Superior temporal gyrus (tissue), 1 donor: ENCODE results near the gene MAD1L1.
A peak's percentile ranks its signal among the peaks of the same experiment; 100 is the strongest.
"Not testable (repeated sequence)": the region's sequence is repeated elsewhere in the genome, so short reads cannot be mapped to it uniquely, and the experiment has no call there.

Experiments used
- DNase-seq: peaks from one replicate; pipeline ENCODE4 v3.0.0-alpha.2; 2016; ENCODE audit errors: extremely low spot score

The MAD1L1 gene

DNA sequence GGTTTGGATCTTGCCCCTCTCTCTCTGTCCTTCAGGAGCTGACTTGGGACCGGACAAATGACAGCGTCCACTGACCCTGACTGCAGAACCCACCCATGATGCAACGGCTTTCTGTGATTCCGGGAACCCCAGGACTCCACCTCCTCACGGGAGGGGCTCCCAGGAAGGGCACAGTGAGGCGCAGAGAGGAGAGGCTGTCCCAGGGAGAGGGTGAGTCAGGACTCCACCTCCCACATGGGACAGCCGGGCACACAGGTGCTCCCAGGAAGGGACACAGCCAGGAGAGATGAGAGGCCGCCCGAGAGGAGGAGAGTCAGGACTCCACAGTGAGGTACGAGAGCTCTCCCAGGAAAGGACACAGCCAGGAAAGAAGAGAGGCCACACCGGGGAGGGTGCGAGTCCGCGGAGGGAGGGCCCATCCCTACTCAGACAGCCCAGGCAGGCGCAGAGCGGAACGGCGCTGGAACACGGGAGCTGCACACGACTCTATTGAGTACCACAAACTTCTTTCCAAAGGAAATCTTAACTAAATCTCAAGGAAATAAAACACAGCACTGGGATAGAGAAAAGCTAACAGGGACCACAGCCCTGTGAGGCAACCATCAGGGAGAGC, 162.5 kb downstream of the MAD1L1 start:
- DNase-seq = no peak

DNA sequence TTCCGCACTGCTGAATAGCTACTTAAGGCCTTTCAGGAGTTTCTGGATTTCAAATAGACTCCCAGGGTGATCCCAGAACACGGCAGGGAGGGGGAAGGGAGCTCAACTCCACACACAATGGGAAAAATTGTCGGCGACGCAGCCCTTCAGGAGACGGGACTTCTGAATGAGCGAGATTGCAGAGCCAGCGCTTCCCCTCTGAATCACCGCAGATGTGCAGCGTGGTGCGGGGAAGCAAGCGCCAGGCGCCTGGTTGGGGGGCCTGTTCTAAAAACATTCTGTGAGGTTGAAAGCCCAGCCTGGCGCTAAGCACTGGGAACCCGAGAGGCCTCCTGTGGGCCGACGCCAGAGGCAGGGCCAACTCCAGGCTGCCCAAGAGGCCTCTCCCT, 163.3 kb downstream of the MAD1L1 start:
- peak; percentile 49 for DNase-seq

DNA sequence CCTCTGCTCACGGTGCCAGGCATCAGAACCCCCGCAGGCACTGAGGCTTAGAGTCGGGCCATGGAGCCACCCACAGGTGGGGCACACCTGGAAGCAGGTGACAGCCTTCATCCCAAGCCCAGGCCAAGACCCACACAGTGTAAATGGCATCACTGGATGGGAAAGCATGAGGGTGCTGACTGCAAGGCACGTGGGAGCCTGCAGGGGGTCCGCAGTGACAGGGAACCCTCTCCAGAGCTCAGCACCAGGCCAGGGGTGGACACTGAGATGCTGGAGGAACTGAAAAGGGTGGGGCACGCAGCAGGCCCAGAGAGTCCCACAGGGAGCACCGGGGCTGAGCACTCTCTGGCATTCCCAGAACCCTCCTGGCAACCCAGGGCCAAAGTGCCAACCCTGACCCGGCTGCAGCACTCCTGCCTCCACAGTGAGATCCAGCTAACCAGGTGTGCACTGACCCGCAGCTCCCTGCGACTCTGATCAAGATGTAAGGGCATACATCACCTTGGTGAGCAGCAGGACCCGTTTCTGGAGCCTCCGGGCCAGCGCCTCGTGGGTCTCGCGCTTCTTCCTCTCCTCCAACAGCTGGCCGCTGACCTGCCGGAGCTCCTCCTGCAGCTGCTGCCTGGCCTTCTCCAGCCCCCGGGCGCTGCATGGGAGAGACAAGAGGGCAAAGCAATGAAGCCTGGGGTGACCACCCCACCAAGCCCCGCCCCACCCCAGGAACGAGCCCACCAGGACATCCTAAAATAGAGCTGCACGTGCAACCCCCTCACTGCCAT, 163.9 kb downstream of the MAD1L1 start:
- no peak for DNase-seq

DNA sequence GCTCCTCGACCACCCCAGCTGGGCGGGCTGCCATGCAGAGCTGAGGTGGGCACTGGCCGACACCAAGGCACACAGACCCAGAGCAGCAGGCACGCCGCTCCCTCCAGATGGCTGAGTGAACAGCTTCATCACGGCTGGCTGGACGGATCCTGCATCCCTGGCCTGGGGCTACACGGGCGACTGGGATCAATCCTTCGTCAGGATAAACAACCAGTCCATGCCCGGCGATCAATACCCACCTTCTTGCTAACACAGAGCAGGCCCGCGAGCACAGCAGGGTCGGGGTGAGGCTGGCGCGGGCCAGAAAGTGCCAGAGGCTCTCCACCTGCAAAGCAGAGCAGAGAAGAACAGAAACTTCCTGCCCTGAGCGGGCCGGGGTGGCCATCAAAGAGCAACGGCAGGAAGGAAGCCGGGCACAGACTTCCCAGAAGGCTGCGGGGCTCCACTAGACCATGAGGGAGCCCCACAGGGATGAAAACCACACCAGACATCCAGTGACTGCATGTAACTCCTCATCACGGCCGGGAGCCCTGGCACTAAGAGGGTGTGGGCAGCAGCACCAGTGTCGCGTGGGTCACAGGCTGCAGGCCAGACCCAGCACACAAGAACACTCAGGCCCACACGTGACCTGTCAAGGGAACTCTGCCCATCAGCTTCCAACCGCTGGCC, 166.4 kb downstream of the MAD1L1 start:
- DNase-seq = no peak

GRCh38 chr7:2065528-2065927, 167.2 kb downstream of the MAD1L1 start:
- DNase-seq = no peak

GRCh38 chr7:2063563-2064260, 169.0 kb downstream of the MAD1L1 start:
- peak; percentile 17 for DNase-seq

GRCh38 chr7:2062648-2063047, 170.1 kb downstream of the MAD1L1 start:
- no peak for DNase-seq

GRCh38 chr7:2060701-2061100, 172.0 kb downstream of the MAD1L1 start:
- no peak for DNase-seq

DNA sequence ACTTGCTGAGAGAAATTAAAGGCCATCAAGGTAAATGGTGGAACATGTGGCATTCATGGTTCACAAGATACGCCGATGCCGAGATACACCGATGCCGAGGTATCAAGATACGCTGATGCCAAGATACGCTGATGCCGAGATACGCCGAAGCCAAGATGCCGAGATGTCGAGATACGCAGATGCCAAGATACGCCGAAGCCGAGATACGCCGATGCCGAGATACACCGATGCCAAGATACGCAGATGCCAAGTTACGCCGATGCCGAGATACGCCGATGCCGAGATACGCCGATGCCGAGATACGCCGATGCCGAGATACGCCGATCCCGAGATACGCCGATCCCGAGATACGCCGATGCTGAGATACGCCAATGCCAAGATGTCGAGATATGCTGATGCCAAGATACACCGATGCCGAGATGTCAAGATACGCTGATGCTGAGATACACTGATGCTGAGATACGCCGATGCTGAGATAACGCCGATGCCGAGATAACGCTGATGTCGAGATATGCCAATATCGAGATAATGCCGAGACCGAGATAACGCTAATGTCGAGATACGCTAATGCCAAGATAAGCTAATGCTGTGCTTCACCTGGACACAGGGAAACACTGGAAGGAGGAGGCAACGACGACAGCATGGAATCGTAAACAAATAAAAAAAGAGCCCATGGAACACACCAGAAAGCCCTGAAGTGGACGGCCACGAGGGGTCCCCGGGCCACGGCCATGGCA, 172.6 kb downstream of the MAD1L1 start:
- DNase-seq = no peak

DNA sequence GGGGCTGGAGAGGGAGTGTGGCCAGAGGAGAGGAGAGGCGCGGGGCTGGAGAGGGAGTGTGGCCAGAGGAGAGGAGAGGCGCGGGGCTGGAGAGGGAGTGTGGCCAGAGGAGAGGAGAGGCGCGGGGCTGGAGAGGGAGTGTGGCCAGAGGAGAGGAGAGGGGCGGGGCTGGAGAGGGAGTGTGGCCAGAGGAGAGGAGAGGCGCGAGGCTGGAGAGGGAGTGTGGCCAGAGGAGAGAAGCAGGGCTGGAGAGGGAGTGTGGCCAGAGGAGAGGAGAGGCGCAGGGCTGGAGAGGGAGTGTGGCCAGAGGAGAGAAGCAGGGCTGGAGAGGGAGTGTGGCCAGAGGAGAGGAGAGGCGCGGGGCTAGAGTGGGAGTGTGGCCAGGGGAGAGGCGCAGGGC, 174.5 kb downstream of the MAD1L1 start:
- DNase-seq = not testable (repeated sequence)

DNA sequence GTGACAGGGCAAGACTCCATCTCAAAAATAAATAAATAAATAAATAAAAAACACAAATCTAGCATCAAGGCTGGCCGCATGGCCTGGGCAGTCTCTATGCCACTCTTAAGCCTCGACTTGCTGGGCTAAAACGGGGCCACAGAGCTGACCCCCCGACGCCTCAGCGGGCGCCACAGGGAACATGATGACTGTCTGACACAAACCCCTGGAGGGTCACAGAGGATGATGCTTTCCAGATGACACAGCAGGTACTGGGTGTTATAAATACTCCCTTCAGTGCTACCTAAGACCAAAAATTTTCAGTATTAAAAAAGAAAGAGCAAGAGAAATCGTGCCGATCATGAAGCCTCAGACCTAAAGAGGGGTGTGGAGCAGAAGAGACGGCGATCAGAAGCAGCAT, 176.8 kb downstream of the MAD1L1 start:
- no peak for DNase-seq

DNA sequence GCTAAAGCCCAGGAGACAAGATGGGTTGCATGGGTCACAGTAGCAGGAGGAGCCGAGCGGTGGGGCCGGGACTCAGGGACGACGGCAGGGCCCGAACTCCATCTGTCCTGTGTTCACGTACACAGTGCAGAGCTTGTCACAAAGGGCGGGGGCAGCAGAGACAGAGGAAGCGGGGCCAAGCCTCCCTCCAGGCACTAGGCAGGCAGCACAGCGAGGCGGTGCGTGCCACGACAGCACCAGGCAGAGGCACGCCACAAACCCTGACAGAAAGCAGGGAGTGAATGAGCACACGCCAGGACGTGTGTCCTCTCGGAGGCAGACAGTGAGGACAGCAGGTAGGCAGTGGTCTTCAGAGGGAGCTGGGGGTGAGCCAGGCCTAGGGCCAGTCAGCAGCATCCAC, 177.8 kb downstream of the MAD1L1 start:
- no peak for DNase-seq

DNA sequence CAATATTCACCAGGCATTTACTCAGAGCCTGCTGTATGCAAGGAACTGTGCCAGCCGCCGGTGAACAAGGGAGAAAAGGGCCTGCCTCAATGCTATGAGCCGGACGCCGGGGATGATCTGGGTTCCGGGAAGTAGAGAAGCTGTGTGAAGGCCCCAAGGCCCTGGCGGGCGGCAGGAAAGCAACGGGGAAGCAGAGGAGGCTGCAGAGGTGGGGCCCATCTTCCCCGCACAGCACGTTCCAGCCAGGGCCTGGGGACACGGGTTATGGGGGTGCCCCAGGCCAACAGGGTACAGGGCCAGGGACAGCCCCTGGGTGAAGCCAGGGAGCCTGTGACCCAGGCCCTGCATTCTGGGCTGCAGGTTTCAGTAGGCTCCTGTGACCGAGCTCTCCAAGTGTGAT, 179.3 kb downstream of the MAD1L1 start:
- no peak for DNase-seq

GRCh38 chr7:2052657-2053048, 180.1 kb downstream of the MAD1L1 start:
- DNase-seq = no peak

GRCh38 chr7:2051707-2052656, 180.8 kb downstream of the MAD1L1 start:
- DNase-seq = no peak

GRCh38 chr7:2050511-2050866, 182.3 kb downstream of the MAD1L1 start:
- DNase-seq = no peak

GRCh38 chr7:2049782-2050510, 182.8 kb downstream of the MAD1L1 start:
- no peak for DNase-seq

DNA sequence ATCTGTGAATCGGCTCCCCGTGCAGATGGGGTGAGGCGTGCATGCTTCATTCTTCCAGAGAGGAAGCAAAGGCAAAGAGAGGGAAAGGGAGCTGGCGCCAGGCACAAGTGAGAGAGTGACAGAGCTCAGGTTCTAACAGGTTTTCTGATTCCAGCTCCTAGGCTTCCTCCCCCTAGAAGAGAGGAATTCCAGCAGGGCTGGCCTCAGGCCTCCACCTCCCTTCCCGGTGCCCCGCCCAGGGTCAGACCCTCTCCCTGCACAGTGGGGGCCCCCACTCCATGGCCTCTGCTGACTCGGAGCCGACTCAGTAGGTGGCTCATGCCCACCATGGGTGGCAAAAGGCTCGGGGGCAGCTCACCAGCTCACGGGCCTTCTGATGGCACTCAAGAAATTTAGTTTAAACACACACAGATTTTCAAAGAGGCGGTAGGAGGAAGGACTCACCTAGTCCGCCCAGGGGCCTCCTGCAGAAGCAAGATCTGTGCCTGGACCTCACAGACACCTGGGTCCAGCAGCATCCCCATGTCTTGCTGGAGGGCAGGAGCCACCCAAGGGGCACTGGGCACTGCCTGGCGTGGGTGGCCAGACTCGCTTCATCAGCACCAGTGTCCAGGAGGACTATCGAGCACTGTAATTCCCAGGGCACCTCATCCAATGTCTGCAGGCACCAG, 183.5 kb downstream of the MAD1L1 start:
- DNase-seq = no peak

DNA sequence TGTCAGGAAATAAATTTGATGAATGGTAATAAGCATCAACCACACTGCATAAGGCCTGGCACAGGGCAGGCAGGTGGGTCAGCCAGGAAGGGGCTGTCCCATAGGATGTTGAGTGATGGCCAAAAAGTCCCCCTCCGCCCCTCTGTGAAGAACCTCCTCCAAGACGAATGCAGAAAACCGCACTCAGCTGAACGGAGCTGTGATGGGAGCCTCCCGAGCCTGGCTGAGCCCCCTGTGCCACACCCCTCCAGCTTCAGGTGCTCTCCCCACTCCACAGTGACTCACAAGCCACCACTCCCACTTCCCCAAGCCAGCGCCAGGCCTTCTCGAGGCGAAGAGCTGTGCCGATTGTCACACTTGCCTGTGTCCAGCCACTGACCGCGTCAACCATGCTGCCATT, 184.2 kb downstream of the MAD1L1 start:
- no peak for DNase-seq
